HG03039 (cell line): Measurements from ENCODE around the gene ZNF497.

ENCODE experiments used
- ATAC-seq: cut with Tn5 transposase; IDR thresholded peaks from one replicate; pipeline ENCODE4 v1.9.1; 2021; ENCODE audit warnings: mild to moderate bottlenecking, moderate library complexity; ENCODE audit not compliant: unreplicated experiment

ZNF497 gene

DNA sequence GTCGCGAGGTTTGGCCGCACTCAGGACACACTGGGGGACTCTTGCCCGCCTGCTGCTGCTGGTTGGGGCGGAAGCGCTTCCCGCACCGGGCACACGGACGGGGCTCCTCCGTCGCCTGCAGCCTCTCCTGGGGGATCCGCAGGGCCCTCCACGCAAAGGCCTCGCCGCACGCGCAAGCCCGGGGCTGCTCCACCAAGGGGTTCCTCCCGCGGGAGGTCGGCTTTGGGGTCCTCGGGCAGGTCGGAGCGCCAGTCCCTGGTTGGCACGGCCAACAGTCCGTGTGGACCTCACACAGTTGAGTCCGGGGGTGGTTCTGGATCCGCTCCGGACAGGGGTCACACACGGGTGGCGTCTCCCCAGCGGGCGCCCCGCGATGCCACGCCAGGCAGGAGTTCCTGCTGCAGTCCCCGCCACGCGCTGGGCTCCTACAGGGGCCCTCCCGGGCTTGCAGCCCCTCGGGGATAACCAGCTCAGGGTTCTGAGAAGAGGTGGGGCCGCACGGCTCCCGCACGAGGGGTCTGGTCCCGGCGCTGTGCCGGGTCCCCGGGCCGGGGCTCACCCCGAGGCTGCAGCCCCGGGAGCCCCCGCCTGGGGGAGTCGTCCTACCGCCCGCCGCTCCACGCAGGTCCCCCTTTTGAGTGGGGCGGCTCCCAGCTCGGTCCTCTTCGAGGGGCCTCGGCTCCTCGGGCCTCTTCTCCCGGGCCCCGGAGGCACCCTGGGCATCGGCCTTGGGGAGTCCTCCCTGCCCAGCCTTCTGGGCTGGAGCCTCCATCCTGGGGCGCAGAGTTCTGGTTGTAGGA is 6.2 kb upstream of the ZNF497 start:
- ATAC-seq: no peak

DNA sequence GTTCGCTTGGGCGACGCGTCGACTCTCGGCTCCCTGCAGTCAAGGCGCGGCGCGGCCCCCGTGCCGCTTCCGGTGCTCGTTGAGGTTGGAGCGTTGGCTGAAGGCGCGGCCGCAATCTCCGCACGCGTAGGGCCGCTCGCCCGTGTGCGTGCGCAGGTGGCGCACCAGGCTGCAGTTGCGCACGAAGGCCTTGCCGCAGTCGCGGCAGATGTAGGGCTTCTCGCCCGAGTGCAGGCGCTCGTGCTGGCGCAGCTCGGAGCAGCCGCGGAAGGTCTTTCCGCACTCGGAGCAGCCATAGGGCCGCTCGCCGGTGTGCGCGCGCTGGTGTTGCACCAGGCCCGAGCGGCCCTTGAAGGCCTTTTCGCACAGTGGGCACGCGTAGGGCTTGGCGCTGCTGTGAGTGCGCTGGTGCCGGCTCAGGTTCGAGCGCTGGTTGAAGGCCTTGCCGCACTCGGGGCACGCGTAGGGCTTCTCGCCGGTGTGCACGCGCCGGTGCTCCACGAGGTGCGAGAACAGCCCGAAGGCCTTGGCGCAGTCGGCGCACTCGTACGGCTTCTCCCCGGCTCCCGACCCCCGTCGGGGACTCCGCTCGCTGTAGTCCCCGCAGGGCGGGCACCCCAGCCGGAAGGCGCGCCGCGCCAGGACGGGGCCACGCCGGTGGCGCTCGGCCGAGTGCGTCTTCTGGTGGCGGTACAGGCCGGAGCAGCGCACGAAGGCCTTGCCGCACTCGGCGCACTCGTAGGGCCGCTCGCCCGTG is 5.3 kb upstream of the ZNF497 start:
- ATAC-seq: no peak

DNA sequence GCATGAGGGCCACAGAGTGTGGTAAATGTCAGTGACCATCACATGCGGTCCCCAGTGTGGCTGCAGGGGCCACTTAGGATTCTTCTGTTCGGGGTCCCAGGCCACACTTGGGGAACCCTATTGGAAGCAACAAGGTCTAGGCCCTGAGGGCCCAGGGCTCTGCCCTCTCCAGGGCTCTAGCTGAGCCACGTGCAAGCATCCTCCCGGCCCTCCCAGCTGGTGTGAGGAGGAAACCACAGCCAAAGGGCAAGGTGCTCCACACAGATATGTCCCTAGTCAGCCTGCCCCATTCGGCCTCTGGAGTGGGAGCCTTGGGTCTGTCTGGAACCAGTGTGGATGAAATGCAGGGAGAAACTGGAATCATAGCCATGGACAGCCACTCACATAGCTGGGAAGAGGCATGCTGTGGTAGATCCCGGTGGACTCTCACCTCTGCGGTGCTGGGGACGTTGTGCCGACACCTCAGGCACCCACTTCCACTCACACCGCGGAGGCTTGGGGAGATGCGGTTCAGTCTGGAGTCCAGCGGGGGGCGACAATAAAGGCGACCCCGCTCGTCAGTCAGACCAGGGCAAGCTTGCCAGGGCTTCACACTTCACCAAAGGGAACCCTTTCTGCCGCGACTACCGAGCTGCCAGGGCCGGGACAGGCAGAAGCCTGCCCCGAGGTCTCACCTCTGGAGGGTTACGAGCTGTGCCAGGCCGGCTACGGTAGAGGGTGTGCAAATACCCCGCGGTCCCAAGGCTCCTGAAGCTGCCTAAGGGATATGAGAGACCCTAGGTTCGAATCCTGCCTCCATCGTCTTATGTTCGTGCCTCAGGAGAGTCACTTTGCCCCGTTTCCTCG is 4.3 kb upstream of the ZNF497 start:
- ATAC-seq: no peak

DNA sequence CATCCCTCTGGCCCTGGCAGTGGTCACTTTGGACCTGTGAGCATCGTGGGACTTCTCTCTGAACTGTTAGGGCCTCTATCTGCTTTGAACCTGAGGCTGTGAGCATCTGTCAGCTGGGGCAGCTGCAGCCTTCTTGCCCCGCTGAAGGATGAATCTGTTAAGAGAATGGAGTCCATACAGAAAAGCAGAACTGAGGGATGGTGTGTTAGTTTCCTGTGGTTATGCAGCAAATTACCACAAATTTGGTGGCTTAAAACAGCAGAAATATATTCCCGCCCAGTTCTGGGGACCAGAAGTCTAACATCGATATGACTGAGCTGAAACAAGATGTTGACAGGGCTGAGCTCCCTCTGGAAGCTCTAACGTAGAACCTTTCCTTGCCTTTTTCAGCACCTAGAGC is 1.6 kb upstream of the ZNF497 start:
- no peak for ATAC-seq

DNA sequence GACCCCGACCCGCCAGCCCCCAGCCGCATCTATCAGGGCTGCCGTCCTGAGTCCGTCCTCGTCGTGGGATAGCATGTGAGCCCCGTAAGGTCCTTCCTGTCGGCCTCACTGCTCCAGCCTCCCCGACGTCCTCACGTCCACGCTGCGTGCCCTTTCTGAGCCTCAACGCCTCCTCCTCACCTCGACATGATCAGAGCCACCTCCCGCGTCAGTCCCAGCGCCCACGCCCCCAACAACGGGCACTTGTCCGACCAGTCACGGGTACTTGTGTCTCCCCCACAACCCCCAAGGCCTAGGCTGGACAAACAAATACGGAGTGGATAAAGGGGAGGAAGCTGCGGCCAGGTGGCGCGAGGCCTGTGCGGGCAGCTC is 665 bp downstream of the ZNF497 start:
- no peak for ATAC-seq

DNA sequence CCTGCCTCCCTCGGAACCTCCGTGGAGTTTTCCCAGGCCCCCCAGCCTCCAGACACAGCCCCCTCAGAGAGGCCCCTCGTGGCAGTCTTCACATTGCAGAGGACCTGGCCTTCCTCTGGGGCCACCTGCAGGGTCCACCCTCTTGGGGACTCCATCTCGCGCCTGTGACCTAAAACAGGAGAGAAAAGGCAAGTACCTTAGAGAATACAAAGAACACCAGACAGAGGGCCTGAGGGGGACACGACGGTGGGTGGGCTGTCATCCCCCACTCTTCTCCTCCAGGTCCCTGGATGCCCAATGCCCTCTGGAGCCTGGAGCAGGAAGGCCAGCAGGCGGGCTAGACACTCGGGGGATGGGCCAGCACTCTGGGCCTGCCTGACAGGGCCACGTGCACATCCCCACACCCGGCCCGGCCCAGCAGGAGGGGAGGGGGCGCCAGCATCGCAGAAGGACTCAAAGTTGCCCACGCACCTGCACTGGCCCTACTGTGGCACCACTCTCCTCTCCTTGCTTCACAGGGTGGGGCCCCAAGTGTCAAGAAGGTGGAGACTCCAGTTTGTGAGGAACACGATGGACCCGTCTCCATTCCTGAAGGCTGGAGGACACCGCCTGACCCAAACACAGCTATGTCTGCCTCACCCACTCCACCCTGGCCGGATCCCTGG is 4.9 kb downstream of the ZNF497 start:
- ATAC-seq: no peak

DNA sequence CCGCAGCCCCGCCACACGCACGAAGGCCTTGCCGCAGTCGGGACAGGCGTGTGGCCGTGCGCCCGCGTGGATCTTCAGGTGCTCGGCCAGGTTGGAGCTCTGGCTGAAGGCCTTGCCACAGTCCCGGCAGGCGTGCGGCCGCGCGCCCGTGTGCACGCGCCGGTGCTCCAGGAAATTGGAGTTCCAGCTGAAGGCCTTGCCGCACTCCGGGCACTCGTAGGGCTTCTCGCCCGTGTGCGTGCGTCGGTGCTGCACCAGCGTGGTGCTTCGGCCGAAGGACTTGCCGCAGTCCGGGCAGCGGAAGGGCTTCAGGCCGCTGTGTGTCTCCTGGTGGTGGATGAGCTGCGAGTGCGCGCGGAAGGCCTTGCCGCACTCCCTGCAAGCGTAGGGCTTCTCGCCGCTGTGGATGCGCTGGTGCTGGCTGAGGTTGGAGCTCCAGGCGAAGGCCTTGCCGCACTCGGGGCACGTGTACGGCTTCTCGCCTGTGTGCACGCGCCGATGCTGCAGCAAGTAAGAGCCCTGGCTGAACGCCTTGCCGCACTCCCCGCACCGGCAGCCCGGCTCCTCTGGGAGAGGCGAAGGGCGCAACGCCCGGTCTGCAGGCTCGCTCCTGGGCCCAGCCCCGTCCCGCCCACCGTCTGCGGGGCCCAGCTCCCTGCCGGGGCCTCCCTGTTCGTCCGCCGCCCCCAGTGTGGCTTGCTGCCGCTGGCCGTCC is 5.6 kb downstream of the ZNF497 start:
- no peak for ATAC-seq

DNA sequence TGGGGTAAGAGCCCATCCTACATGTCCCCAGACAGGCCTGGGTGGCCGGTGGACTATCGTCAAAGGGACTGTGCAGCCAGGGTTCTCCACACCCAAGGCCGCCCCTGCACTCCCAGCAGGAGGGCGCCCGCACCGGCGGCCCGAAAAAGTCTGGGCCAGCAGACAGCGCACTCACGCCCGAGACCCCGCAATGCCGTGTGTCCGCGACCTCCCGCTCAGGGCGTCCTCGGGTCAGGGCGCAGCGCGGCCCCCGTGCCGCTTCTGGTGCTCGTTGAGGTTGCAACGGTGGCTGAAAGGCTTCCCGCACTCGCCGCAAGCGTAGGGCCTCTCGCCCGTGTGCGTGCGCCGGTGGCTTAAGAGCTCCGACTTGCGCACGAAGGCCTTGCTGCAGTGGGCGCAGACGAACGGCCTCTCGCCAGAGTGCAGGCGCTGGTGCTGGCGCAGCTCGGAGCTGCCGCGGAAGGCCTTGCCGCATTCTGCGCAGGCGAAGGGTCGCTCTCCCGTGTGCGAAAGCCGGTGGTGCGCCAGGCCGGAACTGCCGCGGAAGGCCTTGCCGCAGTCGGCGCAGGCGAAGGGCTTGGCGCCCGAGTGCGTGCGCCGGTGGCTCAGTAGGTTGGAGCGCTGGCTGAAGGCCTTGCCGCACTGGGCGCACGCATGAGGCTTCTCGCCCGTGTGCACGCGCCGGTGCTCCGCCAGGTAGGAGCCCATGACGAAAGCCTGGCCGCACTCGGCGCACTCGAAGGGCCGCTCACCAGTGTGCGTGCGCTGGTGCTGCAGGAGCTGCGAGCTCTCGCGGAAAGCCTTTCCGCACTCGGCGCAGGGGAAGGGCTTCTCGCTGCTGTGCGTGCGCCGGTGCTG is 6.4 kb downstream of the ZNF497 start:
- no peak for ATAC-seq

DNA sequence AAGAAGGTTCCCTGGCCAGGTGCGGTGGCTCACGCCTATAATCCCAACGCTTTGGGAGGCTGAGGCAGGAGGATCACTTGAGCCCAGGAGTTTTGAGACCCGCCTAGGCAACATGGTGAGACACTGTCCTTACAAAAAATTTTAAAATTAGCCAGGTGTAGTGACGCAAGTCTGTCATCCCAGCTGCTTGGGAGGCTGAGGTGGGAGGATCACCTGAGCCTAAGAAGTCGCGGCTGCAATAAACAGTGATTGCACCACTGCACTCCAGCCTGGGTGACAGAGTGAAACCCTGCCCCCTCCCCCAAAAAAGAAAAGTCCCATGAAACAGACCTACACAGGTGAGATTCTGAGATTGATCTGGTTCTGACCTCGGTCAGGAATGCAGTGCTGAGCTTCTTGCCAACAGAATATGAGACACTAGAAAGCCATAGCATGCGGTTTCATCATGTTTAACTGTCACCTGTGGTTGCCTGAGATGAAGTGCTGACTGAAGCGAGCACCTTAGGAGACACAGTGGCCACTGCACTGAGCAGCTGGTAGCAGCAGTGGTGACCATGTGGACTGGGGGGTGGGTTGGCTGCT is 7.2 kb downstream of the ZNF497 start:
- ATAC-seq: no peak

DNA sequence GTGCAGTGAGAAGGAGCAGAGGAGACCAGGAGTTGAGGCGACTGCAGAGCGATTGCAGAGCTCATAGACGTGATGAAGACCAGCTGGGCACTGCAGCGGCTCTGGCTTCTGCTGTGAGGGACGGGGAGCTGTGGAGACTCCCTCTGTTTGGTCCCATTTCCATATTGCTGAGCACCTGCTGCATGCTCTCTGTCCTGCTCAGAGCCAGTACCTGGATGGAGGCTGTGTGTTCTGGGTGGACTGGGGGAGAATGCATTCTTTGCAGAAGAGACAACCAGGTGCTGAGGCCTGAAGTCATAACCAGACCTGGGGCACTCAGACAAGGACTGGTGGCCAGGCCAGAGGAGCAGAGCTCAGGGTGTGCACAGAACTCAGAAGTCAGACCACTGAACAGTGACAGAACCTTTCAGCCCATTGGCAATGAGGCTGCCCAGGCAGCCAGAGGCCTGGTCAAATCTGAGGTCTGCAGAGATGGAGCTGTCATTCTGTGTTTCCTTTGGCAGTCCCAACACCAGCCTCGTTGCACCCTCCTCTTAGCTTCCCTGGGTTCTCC is 8.0 kb downstream of the ZNF497 start:
- ATAC-seq: no peak

DNA sequence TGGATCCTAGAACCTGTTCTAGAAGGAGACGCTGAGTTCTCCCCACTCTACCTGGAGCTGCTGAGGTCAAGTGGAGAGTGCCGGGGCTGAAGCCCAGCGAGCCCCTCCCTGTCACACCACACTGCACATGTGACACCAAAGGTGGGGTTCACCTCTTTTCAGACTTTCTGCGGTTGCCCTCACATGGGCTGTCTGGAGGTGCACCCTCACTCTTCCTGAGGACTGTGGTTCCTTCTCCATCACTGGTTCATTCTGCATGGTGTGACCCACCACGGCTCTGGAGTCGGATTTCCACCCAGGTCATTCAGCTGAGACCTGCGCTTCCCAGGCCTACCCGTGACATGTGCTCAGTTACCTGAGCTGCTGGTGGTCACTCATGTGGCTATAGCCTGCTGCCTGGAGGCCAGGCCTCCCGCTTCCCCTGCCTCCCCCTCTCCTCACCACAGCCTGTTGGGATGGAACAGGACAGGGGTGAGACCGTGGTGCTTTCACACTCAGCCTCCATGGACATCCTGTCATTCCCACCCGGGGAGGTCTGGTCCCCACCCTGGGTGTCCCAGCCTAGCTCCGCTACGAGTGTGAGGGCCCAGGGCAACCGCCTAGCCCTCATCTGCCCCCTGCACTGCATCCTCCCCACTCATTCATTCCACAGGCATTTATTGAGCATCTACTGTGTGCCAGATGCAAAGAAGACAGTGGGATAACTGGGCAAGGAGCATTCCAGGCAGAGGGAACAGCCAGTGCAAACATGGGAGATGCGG is 8.7 kb downstream of the ZNF497 start:
- no peak for ATAC-seq

DNA sequence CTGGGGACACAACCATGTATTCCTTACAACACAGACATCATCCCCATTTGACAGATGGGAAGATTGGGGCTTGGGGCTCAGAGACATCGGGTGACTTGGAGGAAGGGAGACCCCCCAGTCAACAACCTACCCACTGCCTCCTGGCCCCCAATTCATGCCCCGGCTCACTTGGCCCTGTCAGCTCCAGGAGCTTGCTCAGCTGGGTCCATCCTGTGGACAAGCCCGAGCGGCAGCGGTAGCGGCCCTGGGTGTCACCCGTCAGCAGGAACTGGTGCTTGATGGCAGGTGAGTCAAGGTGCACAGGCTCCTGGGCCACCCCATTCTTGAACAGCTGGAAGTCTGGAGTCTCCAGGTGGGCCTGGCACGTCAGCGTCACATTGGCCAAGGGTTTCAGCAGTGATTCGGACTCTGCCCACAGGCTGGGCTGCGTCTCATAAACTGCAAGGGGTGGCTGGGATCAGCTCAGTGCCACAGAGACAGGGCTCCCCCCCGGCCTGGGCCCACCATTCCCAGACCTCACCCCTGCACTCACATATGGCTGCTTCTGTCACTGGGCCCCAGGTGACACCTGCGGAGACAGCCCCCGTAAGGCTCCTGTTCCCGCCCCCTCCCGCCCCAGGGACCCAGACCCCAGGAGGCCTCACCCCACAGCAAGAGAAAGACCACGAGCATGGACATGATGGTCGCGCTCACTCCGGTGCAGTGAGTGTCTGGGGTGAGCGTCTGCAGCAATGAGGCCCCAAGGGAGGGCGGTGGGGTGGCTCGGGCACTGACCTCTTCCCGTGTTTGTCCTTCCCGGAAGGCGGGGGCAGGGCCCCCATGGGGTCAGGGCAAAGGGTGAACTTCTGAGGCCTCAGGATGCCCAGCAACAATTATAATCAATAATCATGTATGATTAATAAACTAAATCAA is 9.5 kb downstream of the ZNF497 start, which contains the start of gene A1BG:
A1BG (minus strand) TSS at position 733 of the 912 bp plus-strand sequence; CDS start at position 678, 55 bp downstream.
- no peak for ATAC-seq

DNA sequence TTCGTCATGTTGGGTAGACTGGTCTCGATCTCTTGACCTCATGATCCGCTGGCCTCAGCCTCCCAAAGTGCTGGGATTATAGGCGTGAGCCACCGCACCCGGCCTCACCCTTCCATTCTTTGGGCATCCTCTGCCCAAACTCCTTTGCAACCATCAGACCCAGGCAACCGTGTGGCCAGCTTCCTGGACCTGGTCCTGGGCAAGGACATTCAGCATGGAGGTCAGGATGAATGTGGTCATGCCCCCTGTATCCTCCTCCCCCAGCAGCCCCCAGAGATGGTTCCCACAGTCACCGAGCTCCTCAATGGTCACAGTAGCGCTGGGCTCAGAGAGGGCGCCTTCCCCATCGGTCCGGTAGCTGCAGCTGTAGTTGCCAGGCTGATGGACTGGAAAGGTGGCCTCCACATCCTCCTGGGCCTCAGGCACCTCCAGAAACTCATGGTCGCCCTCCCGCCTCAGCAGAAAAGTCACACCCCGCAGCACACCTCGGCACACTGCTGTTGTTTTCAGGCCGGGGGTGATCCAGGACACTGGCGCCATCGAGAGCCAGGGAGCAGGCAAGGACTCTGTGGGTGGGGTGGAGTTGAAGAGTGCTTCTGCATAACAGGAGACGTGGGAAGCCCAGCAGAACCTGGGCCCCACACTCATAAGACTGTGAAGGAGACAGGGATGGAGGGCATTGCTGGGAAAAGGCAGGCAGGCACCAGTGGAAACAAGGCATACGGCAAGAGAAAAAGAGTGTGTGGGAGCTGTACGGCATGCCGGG is 10.4 kb downstream of the ZNF497 start:
- no peak for ATAC-seq

DNA sequence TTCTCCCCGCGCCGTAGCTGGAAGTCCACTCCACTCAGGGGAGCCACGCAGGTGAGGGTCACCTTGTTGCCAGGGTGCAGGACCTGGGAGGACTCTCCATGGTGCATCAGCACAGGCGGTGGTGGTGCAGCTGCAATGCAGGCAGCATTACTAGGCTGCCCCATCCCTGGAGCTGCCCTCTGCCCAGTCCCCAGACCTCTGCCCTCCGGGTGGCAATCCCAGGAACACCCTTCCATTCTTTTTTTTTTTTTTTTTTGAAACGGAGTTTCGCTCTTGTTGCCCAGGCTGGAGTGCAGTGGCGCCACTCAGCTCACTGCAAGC is 11.0 kb downstream of the ZNF497 start:
- no peak for ATAC-seq

DNA sequence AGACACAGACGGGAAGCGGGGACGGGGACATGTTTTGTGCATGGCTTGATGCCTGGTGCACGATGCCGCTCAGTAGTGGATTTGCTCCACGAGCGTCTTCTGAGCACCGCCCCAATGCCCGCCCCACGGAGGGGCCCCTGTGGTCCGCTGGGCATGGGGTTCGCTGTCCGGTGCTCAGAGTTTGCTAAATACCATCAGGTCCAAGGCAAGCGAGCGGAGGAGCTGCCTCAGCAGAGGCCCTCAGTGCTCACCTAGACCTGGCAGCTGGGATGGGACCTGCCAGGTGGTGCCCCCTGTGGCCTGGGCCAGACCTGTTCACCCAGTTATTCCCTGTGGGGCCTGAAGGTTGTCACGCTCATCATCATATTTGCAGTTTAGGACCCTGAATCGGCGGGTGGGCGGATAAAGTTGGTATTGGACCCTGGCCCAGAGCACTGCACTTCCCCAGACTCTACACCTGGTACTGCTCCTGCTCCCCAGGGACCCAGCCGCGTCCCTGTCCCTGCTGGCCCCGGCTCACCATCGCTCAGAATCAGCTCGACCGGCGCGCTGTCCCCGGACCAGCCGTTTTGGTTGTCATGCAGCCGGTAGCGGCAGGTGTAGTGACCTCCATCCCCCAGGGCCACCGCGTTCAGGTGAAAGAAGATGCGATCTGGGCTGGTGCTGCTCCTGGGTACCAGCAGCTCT is 11.5 kb downstream of the ZNF497 start:
- ATAC-seq: no peak
